PC-3 (cell line): Measurements from ENCODE around the gene TMEM156.

Experiments used
- CTCF ChIP-seq: fragments of 300-600 bp; sonication (generic); conservative IDR thresholded peaks from 2 replicates; pipeline ENCODE4 v1.5.1; 2017; ENCODE audit warnings: antibody characterized with exemption, low read depth, mild to moderate bottlenecking, low read length
- EZH2 ChIP-seq: fragments of 300-600 bp; sonication (generic); IDR thresholded peaks from one replicate; pipeline ENCODE4 v1.6.1; 2017; ENCODE audit warnings: antibody characterized with exemption, mild to moderate bottlenecking, low read length; ENCODE audit not compliant: unreplicated experiment
- EZH2phosphoT487 ChIP-seq: fragments of 300-600 bp; sonication (generic); IDR thresholded peaks from 2 replicates; pipeline ENCODE4 v1.6.1; 2018; ENCODE audit warnings: mild to moderate bottlenecking, antibody characterized with exemption, low read length, borderline replicate concordance

- TF ChIP-seq EZH2 (no peak), CTCF (no peak), EZH2phosphoT487 (no peak)
These were observed 73.6 kb downstream of the TMEM156 start for GRCh38 chr4:38958453-38959190.
